NCI-H1092 treated with DMSO at 0.1 percent for 48 hours (cell line): ENCODE data around the gene EXD3.
"Not testable (repeated sequence)": the region's sequence is repeated elsewhere in the genome, so short reads cannot be mapped to it uniquely, and the experiment has no call there.

Experiments
- DNase-seq: peaks from one replicate; lab custom pipeline; 2025; lab: John Stamatoyannopoulos, UW

The EXD3 gene

DNA sequence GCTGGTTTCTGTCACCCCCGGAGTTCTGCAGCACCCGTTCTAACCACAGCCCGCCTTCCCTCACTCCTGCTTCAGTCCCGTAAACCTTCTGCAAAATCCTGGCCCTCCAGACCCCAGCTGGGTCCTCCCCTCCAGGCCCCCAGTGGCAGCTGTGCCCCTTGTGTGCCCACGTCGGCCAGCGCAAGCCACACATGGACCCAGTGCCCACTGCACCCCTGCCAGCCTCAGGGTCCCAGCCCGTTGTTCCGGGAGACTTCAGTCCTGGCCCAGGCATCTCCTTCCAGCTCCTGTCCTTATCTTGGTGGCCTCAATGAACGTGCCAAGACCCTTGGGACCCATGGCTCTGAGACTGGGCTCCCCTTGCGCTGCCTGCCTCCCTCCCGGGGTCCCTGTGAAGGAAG, 43.2 kb downstream of the EXD3 start:
- no peak for DNase-seq

DNA sequence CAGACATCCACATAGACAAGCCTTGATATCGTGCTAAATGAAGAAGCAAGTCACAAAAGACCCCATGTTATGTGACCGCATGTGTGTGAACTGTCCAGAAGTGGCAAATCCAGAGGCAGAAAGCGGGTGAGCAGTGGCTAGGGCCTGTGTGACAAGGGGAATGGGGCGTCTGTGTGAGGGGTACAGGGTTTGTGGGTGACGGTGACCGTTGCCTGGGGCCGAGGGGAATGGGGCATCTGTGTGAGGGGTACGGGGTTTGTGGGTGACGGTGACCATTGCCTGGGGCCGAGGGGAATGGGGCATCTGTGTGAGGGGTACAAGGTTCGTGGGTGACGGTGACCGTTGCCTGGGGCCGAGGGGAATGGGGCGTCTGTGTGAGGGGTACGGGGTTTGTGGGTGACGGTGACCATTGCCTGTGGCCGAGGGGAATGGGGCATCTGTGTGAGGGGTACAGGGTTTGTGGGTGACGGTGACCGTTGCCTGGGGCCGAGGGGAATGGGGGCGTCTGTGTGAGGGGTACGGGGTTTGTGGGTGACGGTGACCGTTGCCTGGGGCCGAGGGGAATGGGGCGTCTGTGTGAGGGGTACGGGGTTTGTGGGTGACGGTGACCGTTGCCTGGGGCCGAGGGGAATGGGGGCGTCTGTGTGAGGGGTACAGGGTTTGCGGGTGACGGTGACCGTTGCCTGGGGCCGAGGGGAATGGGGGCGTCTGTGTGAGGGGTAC, 44.1 kb downstream of the EXD3 start:
- not testable (repeated sequence) for DNase-seq

DNA sequence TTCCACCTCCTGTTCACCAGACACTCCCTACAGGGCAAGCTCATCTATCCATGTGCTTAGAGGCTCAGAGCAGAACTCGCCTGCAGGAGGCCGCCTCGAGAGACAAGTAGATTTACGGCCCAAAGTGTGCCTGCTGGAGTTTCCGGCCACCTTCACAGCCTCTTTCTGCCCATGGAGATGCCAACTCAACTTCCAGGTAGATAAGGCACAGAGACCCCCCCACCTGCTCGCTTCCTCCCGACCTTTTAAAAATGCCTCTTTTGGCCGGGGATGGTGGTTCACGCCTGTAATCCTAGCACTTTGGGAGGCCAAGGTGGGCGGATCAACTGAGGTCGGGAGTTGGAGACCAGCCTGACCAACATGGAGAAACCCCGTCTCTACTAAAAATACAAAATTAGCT, 46.6 kb downstream of the EXD3 start:
- no peak for DNase-seq

DNA sequence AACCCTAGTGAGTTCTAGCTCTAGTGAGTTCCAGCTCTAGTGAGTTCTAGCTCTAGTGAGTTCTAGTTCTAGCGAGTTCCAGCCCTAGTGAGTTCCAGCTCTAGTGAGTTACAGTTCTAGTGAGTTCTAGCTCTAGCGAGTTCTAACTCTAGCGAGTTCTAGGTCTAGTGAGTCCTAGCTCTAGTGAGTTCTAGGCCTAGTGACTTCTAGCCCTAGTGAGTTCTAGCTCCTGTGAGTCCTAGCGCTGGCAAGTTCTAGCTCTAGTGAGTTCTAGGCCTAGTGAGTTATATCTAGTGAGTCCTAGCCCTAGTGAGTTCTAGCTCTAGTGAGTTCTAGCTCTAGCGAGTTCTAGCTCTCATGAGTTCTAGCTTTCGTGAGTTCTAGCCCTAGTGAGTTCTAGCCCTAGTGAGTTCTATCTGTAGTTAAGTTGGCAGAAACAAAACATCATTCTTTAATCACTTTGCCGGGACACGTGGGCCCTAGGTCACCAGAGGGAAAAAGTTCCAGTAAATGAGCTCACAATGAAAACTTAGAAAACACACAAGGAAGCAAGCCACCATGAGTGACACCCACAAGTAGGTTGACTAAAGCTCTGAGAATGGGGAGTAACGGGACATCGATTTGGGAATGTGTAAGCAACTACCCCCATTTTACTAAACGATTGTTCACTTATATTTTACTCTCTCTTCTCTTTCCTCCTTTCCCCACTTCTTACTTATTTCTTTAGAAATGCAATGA, 47.5 kb downstream of the EXD3 start:
- no peak for DNase-seq

DNA sequence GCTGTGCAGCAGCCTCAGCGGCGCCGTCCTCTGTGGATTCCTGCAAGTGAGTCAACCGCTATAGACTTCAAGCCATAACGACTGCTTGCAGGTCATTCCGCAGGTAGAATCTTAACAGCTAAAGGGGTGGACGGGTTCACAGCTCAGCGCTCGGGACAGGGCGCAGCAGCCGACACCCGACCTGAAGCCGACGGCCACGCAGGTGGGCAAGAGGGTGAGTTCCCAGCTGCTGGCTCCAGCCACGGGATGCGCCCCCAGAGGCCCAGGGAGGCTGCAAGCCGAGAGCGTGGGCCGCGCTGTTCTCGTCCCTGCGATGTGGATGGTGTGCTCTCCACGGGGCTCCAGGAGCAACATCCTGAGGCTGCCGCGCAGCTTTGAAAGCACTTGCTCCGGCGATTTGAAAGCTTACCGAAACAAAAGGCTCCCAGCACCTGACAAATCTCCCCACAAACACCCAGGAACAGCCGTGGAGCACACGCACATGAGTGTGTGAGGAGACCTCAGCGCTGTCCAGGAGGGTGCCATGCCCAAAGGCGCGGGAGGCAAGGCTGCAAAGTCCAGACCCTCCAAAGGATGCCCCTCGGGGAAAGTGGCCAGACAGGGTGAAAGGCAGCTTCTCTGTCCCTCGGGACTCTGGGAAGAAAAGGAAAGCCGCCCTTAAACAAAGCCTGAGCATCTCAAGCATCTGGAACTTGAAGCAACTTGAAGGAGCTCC, 48.7 kb downstream of the EXD3 start:
- no peak for DNase-seq

DNA sequence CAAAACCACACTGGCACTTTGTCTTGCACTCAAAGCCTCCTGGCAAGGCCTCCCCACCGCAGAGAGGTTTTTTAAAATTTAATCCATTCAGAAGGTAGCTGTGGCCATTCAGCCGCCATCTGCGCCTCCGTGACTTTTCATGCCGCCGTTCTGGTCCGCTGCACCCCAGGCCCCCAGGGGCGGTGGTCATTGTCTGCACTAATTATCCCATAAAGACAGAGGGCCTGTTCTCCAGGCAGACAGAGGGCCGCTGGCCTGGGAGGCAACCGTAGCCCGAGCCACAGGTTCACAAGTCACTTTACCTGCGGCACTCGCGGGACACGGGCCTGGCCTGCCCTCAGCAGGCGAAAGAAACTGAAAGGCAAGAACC, 49.4 kb downstream of the EXD3 start:
- DNase-seq, result no peak

DNA sequence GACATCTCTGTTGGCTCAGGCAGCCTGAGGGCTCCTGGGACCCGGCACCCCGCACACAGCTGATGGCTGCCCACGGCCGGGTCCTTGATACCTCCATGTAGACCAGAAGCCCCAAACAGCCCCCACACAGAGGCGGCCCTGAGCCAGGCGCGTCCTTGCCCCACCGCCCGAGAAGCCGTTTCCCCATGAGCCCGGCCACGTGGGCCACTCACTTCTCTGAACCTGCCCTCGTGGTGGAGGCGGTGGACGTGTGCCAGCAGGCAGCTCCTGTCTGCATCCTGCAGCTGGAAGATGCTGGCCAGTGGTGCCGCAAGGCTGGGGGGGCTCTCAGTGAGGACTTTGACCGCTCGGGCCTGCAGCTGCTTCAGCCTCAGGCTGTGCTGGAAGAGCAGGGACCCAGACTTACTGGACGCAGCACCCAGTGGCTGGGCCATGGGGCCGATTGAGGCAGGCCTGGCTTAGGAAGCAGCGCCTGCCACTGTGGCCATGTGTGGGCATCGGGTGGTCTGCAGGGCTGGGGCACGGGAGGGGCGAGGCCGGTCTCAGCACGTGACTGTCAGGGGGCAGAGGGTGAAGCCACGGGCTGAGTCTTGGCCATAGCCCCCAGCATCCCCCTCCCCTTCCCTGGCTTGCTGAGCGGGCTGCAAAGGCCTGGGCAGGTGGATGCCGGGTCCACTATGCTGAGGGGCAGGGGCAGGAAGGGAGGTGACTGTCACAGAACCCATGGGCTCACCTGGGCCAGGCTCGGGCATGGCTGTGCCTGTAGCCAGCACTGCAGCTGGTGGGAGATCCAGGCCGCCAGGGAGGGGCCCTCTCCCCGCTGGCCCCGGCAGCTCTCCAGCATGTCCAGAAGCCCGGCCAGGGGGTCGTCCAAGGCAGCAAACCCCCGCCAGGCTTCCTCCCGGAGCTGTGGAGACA, 50.0 kb downstream of the EXD3 start:
- DNase-seq, result no peak

DNA sequence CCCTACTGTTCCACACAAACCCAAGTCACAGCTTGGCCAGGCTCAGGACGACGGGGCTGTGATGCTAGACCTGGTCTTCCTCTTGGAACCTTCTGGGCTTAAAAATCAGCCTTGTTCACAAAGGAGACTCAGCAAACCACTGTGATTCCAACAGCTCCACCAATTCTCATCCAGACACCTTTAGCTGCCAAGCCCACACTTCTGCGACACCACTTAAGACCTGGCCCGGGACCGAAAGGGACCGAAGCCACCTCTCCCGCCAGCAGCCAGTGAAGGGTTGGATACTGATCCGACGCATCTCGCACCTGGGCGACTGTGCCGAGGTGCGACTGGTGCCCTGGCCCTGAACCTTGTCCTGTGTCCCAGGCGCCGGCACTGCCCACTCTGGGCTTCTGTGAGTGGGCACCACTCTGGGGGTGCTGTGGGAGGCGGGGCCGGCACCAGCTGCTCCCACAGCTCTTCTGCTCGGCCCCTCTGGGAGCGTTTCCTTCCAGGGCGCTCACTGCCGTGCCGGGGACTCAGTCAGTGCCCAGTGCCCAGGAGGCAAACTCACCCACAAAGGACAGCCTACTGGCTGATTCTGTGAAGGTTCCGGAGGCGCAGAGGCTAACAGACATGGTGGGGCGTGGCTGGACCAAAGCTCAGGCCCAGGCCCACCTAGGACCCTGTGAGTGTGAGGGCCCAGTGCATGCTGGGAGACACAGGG, 50.9 kb downstream of the EXD3 start:
- no peak for DNase-seq

DNA sequence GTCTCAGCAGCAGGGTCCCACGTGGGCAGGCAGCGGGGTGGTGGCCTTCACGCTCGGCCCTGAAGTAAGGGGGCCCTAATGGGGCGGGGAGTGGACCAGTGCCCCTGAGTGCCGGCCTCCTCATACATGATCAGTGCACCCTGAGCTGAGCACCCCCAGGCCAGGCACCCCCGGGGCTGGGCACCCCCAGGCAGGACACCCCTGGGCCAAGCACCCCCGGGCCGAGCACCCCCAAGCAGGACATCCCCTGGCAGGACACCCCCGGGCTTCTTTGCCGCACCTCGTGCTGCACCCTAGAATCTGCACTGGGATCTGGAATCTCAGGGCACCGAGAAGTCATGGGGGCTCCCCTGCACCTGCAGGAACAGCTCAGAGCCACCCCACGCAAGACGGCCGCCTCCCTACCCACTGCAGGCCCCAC, 51.4 kb downstream of the EXD3 start:
- no peak for DNase-seq

DNA sequence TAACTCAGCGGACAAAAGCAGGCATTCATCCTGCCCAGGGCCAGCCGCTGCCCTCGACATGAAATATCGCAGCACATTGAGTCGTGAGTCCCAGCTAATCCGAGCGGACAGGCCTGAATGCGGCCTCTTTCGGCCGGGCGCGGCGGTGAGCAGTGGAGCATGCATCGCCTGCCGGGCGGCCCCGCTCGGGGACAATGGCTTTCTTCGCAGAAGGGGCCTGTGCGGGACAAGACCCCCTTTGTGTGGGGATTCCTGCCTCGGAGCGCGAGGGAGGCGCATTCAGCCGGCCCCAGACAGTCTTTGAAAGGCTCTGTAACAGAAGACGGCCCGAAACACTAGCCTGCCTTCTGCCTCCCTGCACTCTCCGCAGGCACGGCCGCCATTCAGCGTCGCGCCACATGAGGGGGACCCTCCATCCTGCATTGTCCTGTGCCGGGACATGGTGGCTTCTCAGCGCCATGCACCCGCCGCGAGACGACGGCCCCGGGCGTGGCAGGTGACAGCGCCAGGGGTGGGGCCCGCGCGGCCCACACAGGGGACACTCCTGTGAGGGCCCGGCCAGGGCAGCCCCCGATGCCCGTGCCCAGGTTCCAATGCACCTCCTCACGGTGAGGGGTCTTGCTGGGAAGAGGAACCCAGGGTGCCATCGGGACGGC, 52.0 kb downstream of the EXD3 start:
- no peak for DNase-seq

DNA sequence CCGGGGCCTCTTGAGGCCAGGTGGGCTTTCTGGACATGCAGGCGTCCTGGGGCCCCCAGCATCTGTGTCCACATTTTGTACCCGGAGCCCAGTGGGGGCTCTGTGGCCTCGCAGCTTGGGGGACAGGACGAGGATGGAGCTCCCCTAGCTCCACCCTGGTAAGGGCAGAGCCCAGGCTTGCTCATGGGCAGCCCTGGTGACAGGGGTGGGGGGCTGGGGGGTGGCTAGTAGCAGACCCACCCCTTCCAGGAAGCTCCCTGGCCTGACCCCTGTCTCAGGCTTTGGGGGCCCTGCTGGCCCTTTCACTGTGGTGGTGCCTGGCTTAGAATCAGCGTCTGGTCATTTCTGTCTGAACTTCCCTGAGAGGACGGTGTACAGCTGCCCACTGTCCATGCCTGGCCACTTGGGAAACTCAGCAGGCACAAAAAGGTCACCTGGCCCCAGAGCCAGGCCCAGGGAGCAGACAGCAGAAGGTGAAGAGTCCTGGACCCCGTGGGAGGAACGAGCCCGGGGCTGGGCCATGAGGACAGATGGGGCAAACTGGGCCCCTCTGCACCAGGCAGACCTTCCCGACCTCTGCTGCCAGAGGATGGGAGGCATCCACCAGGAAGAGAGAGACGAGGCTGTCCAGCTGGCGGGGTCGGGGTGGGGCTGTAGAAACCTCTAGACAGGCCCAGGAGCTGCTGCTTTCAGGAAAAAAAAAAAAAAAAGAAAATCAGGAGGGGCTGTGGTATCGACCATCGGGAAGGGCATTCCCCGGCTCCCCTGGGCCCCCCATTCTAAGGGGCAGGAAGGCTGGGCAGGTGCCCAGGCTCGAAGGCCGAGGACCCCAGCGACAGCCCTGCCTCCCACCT, 52.8 kb downstream of the EXD3 start:
- no peak for DNase-seq

DNA sequence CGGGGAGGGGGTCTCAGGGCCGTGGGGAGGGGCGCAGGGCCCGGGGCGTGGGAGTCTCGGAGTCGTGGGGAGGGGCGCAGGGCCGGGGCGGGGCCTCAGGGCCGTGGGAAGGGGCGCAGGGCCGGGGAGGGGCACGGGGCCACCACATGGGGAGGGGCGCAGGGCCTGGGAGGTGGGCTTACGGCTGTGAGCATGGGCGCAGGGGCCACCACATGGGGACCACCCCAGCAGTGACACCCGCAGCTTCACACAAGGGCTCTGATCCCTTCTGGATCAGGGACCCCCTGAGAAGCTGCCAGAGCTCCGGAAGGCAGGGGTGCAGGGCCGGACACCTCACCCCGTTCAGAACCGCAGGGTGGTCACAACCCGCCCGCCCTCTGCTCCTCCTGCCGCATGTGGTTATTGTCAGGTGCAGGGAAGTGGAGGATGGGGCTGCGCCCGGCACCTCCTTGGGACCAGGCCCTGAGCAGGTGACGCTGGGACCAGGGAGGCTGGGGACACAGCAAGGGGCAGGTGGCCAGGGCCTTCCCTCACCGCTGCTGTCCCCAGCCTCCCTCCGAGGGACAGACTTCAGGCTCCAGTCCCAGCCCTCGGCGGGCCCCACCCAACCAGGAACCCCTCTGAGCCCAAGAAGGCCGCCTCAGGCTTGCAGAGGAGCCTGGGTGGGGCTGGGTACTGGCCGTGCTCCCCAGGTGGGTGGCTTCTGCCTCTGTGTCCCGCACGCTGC, 53.7 kb downstream of the EXD3 start:
- no peak for DNase-seq

DNA sequence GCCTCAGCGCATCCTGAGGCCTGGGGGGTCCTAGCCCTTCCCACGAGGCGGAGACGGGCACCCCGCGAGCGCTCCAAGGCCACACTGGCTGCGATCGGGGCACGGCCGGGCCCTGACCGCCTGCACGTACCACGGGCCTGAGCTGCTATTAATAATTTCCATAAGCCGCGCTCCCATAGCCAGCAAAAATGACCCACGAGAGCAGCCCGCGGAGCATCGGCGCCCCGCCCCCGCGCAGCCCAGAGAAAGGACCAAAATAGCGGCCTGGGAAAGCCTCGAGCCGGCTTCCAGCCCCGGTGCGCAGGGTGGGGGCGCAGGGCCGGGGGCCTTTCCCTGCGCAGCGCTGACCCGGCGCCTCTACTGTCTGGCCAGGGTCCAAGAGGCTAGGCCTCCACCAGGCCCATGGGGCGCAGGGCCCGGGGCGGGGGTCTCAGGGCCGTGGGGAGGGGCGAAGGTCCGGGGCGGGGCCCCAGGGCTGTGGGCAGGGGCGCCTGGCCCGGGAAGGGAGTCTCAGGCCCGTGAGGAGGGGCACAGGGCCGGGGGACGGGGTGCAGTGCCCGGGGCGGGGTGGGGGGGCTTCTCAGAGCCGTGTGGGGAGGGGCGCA, 54.4 kb downstream of the EXD3 start:
- no peak for DNase-seq

DNA sequence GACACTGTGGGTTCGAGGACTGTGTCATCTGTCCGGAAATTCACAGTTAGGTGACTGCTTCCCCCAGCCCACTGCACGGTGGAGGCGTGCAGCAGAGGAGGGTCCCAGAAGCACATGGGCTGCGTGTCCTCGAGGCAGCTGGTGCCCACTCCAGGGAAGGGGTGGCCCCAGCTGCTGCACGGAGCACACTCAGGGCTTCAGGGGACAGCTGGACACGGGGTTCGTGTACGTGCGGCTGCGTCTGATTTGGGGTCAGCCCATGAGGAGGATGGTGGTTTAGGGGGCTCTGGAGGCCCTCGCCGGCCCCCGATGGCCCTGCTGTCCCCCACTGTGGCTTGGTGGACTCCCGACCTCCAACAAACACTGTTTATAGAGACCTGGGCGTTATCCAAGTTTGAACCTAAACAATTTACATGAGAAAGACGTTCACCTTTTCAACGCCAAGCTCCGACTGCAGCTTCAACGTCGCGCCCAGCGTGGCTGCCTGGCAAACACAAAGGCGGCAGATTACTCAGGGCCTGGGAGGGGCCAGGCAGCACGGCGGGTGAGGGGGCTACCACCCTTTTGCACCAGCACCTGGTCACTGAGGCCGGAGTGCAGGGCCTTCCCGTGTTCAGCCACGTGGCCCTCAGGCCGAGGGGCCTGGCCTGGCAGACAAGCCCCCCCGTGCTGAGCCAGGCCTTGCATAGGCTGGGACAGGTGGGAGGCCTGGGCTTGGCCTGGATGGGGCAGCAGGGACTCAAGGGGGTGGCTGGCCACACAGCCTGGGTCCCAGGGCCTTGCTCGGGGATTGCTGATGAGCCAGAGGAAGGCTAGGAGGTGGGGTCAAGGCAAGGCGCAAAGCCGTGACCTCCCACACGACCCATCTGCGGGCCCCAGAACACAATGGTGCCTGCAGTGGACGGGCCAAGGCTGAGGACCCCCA, 55.2 kb downstream of the EXD3 start:
- DNase-seq, result no peak

DNA sequence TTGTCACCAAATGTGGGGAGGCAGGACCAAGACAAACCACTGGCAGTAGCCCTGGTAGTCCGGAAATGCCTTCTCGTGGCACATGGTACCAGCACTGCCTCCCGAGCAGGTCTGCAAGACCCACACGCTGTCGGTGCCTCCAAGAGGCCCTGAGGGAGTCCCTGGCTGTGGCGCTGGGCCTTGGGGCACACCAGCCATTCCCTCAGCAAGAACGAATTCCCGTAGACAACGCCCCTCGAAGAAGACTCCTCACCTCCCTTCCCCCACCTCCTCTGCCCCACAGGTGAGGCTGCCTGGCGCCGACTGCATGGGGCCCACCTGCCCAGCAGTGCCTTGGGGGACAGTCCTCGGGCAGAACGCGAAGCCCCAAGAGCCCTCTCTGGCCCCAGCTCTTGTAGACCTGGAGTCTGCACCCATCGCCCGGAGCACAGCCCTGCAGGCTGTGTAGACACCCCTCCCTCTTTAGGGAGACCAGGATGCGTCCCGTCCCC, 56.0 kb downstream of the EXD3 start:
- DNase-seq, result no peak

DNA sequence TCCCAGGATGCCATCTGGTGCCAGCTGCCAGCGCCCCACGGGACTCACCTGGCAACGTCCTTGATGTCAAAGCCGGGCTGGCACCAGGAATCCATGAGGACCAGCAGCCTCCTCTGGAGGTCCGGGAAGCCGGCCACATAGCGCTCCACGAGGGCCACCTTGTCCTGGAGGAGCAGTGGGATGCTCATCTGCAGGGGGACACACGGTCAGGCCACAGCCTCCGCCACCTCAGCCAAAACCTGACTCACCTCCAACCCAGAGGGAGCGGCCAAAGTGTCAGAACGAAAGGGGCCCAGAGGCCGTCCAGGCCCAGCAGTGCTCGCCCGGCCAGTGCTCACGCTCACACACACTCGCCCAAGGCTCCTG, 56.5 kb downstream of the EXD3 start:
- DNase-seq, result no peak

DNA sequence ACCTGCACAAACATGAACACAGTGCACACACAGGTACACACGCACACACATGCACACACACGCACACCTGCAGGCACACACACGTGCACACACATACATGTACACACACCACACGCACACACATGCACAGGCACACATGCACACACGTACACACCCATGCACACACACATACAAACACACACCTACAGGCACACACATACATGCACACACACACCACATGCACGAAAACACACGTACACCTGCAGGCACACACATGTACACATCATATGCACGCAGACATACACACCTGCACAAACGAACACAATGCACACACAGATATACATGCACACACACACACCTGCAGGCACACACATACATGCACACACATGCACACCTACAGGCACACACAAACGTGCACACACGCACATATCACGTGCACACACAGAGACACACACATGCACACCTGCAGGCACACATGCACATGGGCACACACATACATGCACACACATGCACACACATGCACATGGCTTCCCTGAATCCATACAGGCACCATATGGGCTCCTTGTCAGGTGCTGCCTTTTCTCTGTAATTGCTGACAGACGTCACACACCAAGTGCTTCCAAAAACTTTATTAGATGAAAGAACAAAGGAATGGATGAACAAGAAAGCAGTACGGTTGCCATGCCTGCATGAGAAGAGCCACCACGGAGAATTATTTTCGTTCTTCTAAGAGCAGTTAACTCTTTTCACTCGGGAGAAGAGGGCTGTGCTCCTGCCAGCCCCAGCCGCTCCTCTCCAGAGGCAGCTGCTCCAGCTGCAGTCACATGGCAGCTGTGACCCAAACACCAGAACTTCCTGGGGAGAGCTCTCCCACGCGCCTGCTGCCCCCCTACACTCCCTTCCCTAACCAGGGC, 57.2 kb downstream of the EXD3 start:
- DNase-seq, result no peak
